Pancreas (tissue), 10 donors: ENCODE data around the gene TH. TPM values are rescaled to one million over a fixed set of nuclear protein-coding genes. Genes with fewer than 3 reads are reported as not detected.

Source experiments
- ATAC-seq, 4 donors: fragments of 200-7000 bp; cut with Tn5 transposase; one replicate each; pipeline versions ENCODE4 v1.8.0 to v1.9.1; 2020; ENCODE audit warnings: mild to moderate bottlenecking in 4 of 4, moderate library complexity in 4 of 4
- DNase-seq, 6 donors: peaks; one replicate each; pipeline ENCODE4 v3.0.0-alpha.2; 2020
- FAIRE-seq: peaks from 2 replicates; lab custom pipeline; 2012; peaks lifted over from hg19 to GRCh38; lab: Jason Lieb, UNC
- H3K27ac ChIP-seq, 4 donors: fragments of 200-600 bp; sonication (generic); 1 replicate in 3 of 4; 2 replicates in 1 of 4; pipeline versions ENCODE4 v1.5.0 to v1.8.0; 2020
- H3K27me3 ChIP-seq, 4 donors: fragments of 200-600 bp; one replicate each; pipeline ENCODE4 v1.8.0; 2021
- H3K36me3 ChIP-seq, 3 donors: fragments of 200-600 bp; sonication (generic) in 1 of 3; one replicate each; pipeline versions ENCODE4 v1.5.0 to v1.8.0; 2020 to 2021
- H3K4me1 ChIP-seq, 3 donors: fragments of 200-600 bp; one replicate each; pipeline ENCODE4 v1.8.0; 2021
- H3K4me3 ChIP-seq, 4 donors: fragments of 200-600 bp; sonication (generic) in 2 of 4; one replicate each; pipeline versions ENCODE4 v1.5.0 to v1.8.0; 2020 to 2021
- H3K9me3 ChIP-seq, 4 donors: fragments of 200-600 bp; one replicate each; pipeline ENCODE4 v1.8.0; 2021
- CTCF ChIP-seq, 4 donors: fragments of 200-600 bp; sonication (generic) in 3 of 4; IDR thresholded peaks; one replicate each; pipeline versions ENCODE4 v1.5.0 to v1.8.0; 2021; ENCODE audit warnings: antibody characterized with exemption in 4 of 4
- WGBS, 2 donors: extraction: QIAGEN DNeasy Blood & Tissue Kit; methylation state at CpG; one replicate each; pipeline ENCODE4 v1.1.7; 2013; 5-methylcytosine and 5-hydroxymethylcytosine counted together
- intact Hi-C, 3 donors: fragments of 100-400 bp; cut with DNase I; formaldehyde crosslinking; loops; one replicate each; pipeline versions ENCODE4 v1.11.1 to v1.14.2; 2022
- polyA plus RNA-seq, 2 donors: library from polyadenylated mRNA; stranded (reverse); fragments of 200-250 nt; gene quantifications; one replicate each; pipeline ENCODE4 v1.2.3, GENCODE V29; 2013
- total RNA-seq, 6 donors: library from RNA; stranded (reverse); fragmentation: NEBNext Ultra II Directional in 4 of 6; extraction: Animal tissue kit (Norgen Biotek cat#: 25700) in 4 of 6; gene quantifications; one replicate each; pipeline versions ENCODE4 v1.2.1 to v1.2.4, GENCODE V29; 2021 to 2023
- donor health status: healthy with polysubstance abuse.
- donor health status: DM: no; HTN: no; CAD: no; lungs with moderate emphysema.
- donor health status: DM: no; HTN: no; CAD: no.
- donor health status: control.
- donor health status: control.
- donor health status: Bipolar disorder and iron deficiency.
- donor health status: DM: yes; HTN: yes; CAD: no.
- donor health status: DM: no; HTN: no; CAD: no.
- donor health status: DM: no; HTN: no; CAD: no.
- donor health status: DM: yes; HTN: yes; CAD: no.

The TH gene
- total and polyA plus RNA-seq, 8 donors = 0.19 to 2.5 (median 0.38) TPM; not detected in 2

- H3K9me3 ChIP-seq = no peaks in the 10 kb centered on the region
- no peaks in the 10 kb centered on the region for H3K36me3 ChIP-seq
- intact Hi-C loops = no loop called here
- peak in 3 of 6 donors; percentile 14 to 52 (median 42) for DNase-seq
- TF ChIP-seq CTCF (IDR thresholded peaks at IDR 0.05) = no peak
- 59 to 63% methylated on average over 21 of the region's 21 CpGs for WGBS, 2 donors
- H3K4me3 ChIP-seq = no peak overlapping the region
- no peaks in the 10 kb centered on the region for H3K27me3 ChIP-seq
- ATAC-seq = no peak
- H3K4me1 ChIP-seq = no peaks in the 10 kb centered on the region
- no peak for FAIRE-seq
- H3K27ac ChIP-seq = no peak overlapping the region
Observed at GRCh38 chr11:2121227-2122130, 50.1 kb downstream of the TH start.

- peak in 1 of 6 donors; percentile 45 for DNase-seq
- Histone ChIP-seq H3K27ac (no peak overlapping the region), H3K4me1 (no peaks in the 10 kb centered on the region), H3K36me3 (no peaks in the 10 kb centered on the region), H3K9me3 (no peaks in the 10 kb centered on the region), H3K27me3 (no peaks in the 10 kb centered on the region), H3K4me3 (no peak overlapping the region)
- 48 to 61% methylated on average over 23 of the region's 23 CpGs for WGBS, 2 donors
- intact Hi-C loops = no loop called here
- no peak for ATAC-seq
- no peak for FAIRE-seq
- no peak for TF ChIP-seq CTCF (IDR thresholded peaks at IDR 0.05)
Observed at GRCh38 chr11:2120359-2121100, 51.1 kb downstream of the TH start.

GRCh38 chr11:2118677-2119076 lies 52.9 kb downstream of the TH start:
- FAIRE-seq (no peak), DNase-seq (no peak), ATAC-seq (no peak)
- H3K4me3 ChIP-seq = no peak overlapping the region
- no peak for TF ChIP-seq CTCF (IDR thresholded peaks at IDR 0.05)
- intact Hi-C loops = no loop called here
- no peaks in the 10 kb centered on the region for H3K4me1 ChIP-seq
- no peaks in the 10 kb centered on the region for H3K27me3 ChIP-seq
- H3K9me3 ChIP-seq = no peaks in the 10 kb centered on the region
- WGBS, 2 donors = 66 to 76% methylated on average over 4 of the region's 4 CpGs
- no peak overlapping the region for H3K27ac ChIP-seq
- no peaks in the 10 kb centered on the region for H3K36me3 ChIP-seq

GRCh38 chr11:2116680-2117079 lies 54.9 kb downstream of the TH start:
- no peaks in the 10 kb centered on the region for H3K27me3 ChIP-seq
- H3K27ac ChIP-seq = no peak overlapping the region
- WGBS, 2 donors = 80 to 81% methylated on average over 1 of the region's 1 CpG
- no peaks in the 10 kb centered on the region for H3K9me3 ChIP-seq
- H3K4me1 ChIP-seq = no peaks in the 10 kb centered on the region
- no peak overlapping the region for H3K4me3 ChIP-seq
- FAIRE-seq (no peak), DNase-seq (no peak), ATAC-seq (no peak)
- no peak for TF ChIP-seq CTCF (IDR thresholded peaks at IDR 0.05)
- intact Hi-C loops = no loop called here
- H3K36me3 ChIP-seq = no peaks in the 10 kb centered on the region
